Fibroblast of mammary gland (primary cell): ENCODE data around the gene TMEM158.

ENCODE experiments used
- DNase-seq: peaks from one replicate; pipeline ENCODE4 v3.0.0-alpha.2; 2010; ENCODE audit warnings: low read depth
- H3K4me3 ChIP-seq: 2 replicates; pipeline ENCODE4 v1.5.1; 2011; ENCODE audit warnings: low read depth, mild to moderate bottlenecking, low read length, moderate library complexity; ENCODE audit not compliant: control insufficient read depth
- CTCF ChIP-seq: conservative IDR thresholded peaks from 2 replicates; pipeline ENCODE4 v1.5.1; 2011; ENCODE audit warnings: low read depth, low read length, inconsistent platforms; ENCODE audit not compliant: control insufficient read depth, insufficient read depth

The TMEM158 gene

GRCh38 chr3:45191924-45192417 is 34.1 kb downstream of the TMEM158 start:
- TF ChIP-seq CTCF, result no peak
- DNase-seq, result no peak
- no peak overlapping the region for H3K4me3 ChIP-seq

GRCh38 chr3:45191424-45191823 is 34.7 kb downstream of the TMEM158 start:
- no peak for TF ChIP-seq CTCF
- no peak for DNase-seq

GRCh38 chr3:45188719-45189659 is 37.1 kb downstream of the TMEM158 start:
- no peak for TF ChIP-seq CTCF
- DNase-seq, result no peak
- H3K4me3 ChIP-seq, result no peak overlapping the region

More at GRCh38 chr3:45191424-45191823, 34.7 kb downstream of the TMEM158 start:
- no peak overlapping the region for H3K4me3 ChIP-seq

GRCh38 chr3:45187694-45188141 is 38.4 kb downstream of the TMEM158 start:
- H3K4me3 ChIP-seq, result no peak overlapping the region
- no peak for DNase-seq
- TF ChIP-seq CTCF, result no peak

GRCh38 chr3:45186871-45187270 is 39.2 kb downstream of the TMEM158 start:
- H3K4me3 ChIP-seq, result no peak overlapping the region
- no peak for TF ChIP-seq CTCF
- no peak for DNase-seq

- no peak for DNase-seq
- no peak overlapping the region for H3K4me3 ChIP-seq
- no peak for TF ChIP-seq CTCF
These were observed 40.6 kb downstream of the TMEM158 start for GRCh38 chr3:45185461-45185860.

- H3K4me3 ChIP-seq, result no peak overlapping the region
- DNase-seq, result no peak
- TF ChIP-seq CTCF, result no peak
These were observed 41.0 kb downstream of the TMEM158 start for GRCh38 chr3:45185052-45185451.
